ENCODE data around the gene R3HDM1. TPM values are rescaled to one million over a fixed set of nuclear protein-coding genes. Genes with fewer than 3 reads are reported as not detected.

Gene R3HDM1
- total and polyA plus RNA-seq, 2 donors (not counting 1 experiment from before 2014, with no cell fraction given) = 23.7 to 57.8 TPM

DNA sequence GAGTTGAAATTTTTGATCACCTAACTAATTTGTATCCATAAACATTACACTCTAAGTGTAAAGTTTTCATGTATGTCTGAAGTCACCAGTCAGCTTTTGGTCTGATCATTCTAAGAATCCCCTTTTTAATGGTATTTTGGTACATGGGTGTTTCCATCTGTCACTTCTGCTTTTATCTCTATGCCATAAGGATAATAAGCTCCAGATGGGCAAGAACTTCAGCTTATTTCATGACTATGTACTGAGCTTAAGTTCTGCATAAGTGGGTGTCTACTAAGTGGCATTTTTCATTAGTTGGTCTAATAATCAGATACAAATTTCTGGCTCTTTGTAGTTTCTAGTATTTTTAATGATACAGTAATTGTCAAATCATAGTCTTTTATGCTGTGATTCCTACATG lies 230.7 kb downstream of the R3HDM1 start:
- no peak for ATAC-seq (ENCODE audit: low read depth)
- H3K4me2 ChIP-seq (replicated peaks; ENCODE audit: low read depth, low read length, poor library complexity, severe bottlenecking) = no peak overlapping the region
- H3K9ac ChIP-seq (ENCODE audit: low read length) = no peak overlapping the region
- no peaks in the 10 kb centered on the region for H3K4me1 ChIP-seq (ENCODE audit: control insufficient read depth in 2 of 2, insufficient read depth in 2 of 2, low read length in 2 of 2)
- H4K20me1 ChIP-seq (ENCODE audit: control insufficient read depth, insufficient read depth, low read length, poor library complexity, severe bottlenecking) = no peaks in the 10 kb centered on the region
- H3K4me3 Mint-ChIP-seq = no peak overlapping the region
- DNase-seq = no peak
- H3K4me3 ChIP-seq (ENCODE audit: control extremely low read depth in 1 of 5, extremely low read depth in 1 of 5, insufficient read depth in 1 of 5, low read depth in 2 of 5, low read length in 4 of 5) = no peak overlapping the region
- ChIA-PET CTCF (interaction anchor here (1.0 kb wide), 1 partner anchor 35 kb away, joined by 4 read pairs; no protein-coding TSS in a partner anchor), POLR2A (no interaction called here)
- H3K9me3 ChIP-seq (ENCODE audit: control extremely low read depth in 1 of 3, control insufficient read depth in 2 of 3, insufficient read depth in 1 of 3, low read length in 2 of 3) = peaks cover under 1 to 6% (median 5%) of the 10 kb centered on the region in 3 donors
- no peaks in the 10 kb centered on the region for H3K27me3 Mint-ChIP-seq
- no peak overlapping the region for H2AFZ ChIP-seq (ENCODE audit: insufficient read depth, low read depth, low read length, poor library complexity, severe bottlenecking)
- no peak overlapping the region for H3K27ac ChIP-seq (ENCODE audit: low read length in 2 of 2)
- TF ChIP-seq, protein P1, sequence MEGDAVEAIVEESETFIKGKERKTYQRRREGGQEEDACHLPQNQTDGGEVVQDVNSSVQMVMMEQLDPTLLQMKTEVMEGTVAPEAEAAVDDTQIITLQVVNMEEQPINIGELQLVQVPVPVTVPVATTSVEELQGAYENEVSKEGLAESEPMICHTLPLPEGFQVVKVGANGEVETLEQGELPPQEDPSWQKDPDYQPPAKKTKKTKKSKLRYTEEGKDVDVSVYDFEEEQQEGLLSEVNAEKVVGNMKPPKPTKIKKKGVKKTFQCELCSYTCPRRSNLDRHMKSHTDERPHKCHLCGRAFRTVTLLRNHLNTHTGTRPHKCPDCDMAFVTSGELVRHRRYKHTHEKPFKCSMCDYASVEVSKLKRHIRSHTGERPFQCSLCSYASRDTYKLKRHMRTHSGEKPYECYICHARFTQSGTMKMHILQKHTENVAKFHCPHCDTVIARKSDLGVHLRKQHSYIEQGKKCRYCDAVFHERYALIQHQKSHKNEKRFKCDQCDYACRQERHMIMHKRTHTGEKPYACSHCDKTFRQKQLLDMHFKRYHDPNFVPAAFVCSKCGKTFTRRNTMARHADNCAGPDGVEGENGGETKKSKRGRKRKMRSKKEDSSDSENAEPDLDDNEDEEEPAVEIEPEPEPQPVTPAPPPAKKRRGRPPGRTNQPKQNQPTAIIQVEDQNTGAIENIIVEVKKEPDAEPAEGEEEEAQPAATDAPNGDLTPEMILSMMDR (IDR thresholded peaks at IDR 0.05) = no peak
- TF ChIP-seq EZH2 (IDR thresholded peaks at IDR 0.05; ENCODE audit: borderline replicate concordance, insufficient read depth, low read depth, low read length, poor library complexity, severe bottlenecking) = no peak
- H3K27ac Mint-ChIP-seq = no peak overlapping the region
- peaks cover 17% of the 10 kb centered on the region for H3K79me2 ChIP-seq (ENCODE audit: control insufficient read depth, insufficient read depth, low read length)
- H3K27me3 ChIP-seq (replicated peaks in 1 of 4; ENCODE audit: control extremely low read depth in 1 of 4, control insufficient read depth in 3 of 4, insufficient read depth in 4 of 4, low read length in 3 of 4) = no peaks in the 10 kb centered on the region
- peaks cover 2 to 69% of the 10 kb centered on the region in 2 experiments for H3K36me3 ChIP-seq (replicated peaks in 1 of 2; ENCODE audit: control extremely low read depth in 1 of 2, control insufficient read depth in 1 of 2, extremely low read depth in 1 of 2, insufficient read depth in 2 of 2, low read length in 1 of 2)
- intact Hi-C loops (cut with micrococcal nuclease) = no loop called here
- H3K9me3 Mint-ChIP-seq (ENCODE audit: insufficient read depth) = no peaks in the 10 kb centered on the region
- no peaks in the 10 kb centered on the region for H3K4me1 Mint-ChIP-seq

DNA sequence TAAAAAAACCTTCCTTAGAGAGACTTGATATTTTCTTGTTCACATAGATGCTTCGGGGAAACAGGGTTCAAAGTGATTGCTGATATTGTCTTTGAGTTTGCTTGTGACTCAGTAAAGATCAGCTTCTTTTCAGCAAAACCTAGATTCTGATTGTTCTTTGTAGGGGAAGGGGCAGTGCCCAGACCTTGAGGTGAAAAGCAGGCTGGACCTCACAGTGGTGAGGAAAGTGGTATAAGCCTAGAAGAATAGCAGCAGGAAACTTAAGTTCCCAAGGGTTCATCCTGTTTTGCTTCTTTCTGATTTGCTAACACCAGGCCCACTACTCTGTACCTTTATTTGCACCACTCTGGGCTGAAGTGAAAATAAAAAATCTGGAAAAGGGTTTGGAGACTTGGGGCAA lies 231.2 kb downstream of the R3HDM1 start:
- ChIA-PET CTCF (interaction anchor here (1.0 kb wide), 1 partner anchor 35 kb away, joined by 4 read pairs; no protein-coding TSS in a partner anchor), POLR2A (no interaction called here)
- Histone ChIP-seq H3K4me3 (ENCODE audit: control extremely low read depth in 1 of 5, extremely low read depth in 1 of 5, insufficient read depth in 1 of 5, low read depth in 2 of 5, low read length in 4 of 5) (no peak overlapping the region), H3K4me1 (ENCODE audit: control insufficient read depth in 2 of 2, insufficient read depth in 2 of 2, low read length in 2 of 2) (no peaks in the 10 kb centered on the region), H3K27ac (ENCODE audit: low read length in 2 of 2) (no peak overlapping the region), H3K36me3 (replicated peaks in 1 of 2; ENCODE audit: control extremely low read depth in 1 of 2, control insufficient read depth in 1 of 2, extremely low read depth in 1 of 2, insufficient read depth in 2 of 2, low read length in 1 of 2) (peaks cover 5 to 68% of the 10 kb centered on the region in 2 experiments), H3K79me2 (ENCODE audit: control insufficient read depth, insufficient read depth, low read length) (peaks cover 20% of the 10 kb centered on the region), H3K9ac (ENCODE audit: low read length) (no peak overlapping the region), H4K20me1 (ENCODE audit: control insufficient read depth, insufficient read depth, low read length, poor library complexity, severe bottlenecking) (no peaks in the 10 kb centered on the region), H2AFZ (ENCODE audit: insufficient read depth, low read depth, low read length, poor library complexity, severe bottlenecking) (no peak overlapping the region), H3K27me3 (replicated peaks in 1 of 4; ENCODE audit: control extremely low read depth in 1 of 4, control insufficient read depth in 3 of 4, insufficient read depth in 4 of 4, low read length in 3 of 4) (no peaks in the 10 kb centered on the region), H3K4me2 (replicated peaks; ENCODE audit: low read depth, low read length, poor library complexity, severe bottlenecking) (no peak overlapping the region), H3K9me3 (ENCODE audit: control extremely low read depth in 1 of 3, control insufficient read depth in 2 of 3, insufficient read depth in 1 of 3, low read length in 2 of 3) (peaks cover 0 to 4% (median 2%) of the 10 kb centered on the region in 3 donors)
- ATAC-seq (ENCODE audit: low read depth) (no peak), DNase-seq (no peak)
- WGBS (ENCODE audit: insufficient coverage) = no CpG with 5 or more reads among the region's 1 CpG
- Mint-ChIP-seq H3K4me3 (no peak overlapping the region), H3K9me3 (ENCODE audit: insufficient read depth) (no peaks in the 10 kb centered on the region), H3K4me1 (no peaks in the 10 kb centered on the region), H3K27ac (no peak overlapping the region), H3K27me3 (no peaks in the 10 kb centered on the region)
- intact Hi-C loops (cut with micrococcal nuclease) = no loop called here
- no peak for TF ChIP-seq EZH2 (IDR thresholded peaks at IDR 0.05; ENCODE audit: borderline replicate concordance, insufficient read depth, low read depth, low read length, poor library complexity, severe bottlenecking)
- TF ChIP-seq, protein P1 (IDR thresholded peaks at IDR 0.05) = no peak

All from B cell (primary cell).